Nucleus accumbens (tissue), 56 donors: ENCODE measurements around the gene ZFPM1.

ENCODE experiments used
- DNase-seq, 56 donors: peaks; one replicate each; lab custom pipeline; 2025; lab: John Stamatoyannopoulos, UW

Gene ZFPM1

GRCh38 chr16:88582912-88583575 lies 130.0 kb downstream of the ZFPM1 start:
- no peak for DNase-seq

DNA sequence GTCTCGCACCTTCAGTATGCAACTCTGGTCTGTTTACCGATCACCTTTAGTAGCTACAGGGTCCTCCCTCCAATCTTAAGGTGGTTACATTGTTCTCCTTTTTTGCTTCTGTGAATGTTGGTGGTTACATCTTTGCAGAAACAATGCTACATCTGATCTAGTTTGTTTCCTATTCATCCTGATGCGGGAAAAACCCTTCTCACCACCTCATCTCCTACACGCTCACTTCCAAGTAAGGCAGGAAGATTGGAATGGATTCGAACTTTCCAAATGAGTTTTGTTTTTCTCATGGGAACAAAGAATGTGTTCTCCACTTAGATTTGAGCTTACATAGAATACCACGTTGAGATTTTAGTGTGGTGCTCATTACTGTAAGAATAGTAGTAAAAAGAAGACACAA lies 131.6 kb downstream of the ZFPM1 start:
- no peak for DNase-seq

DNA sequence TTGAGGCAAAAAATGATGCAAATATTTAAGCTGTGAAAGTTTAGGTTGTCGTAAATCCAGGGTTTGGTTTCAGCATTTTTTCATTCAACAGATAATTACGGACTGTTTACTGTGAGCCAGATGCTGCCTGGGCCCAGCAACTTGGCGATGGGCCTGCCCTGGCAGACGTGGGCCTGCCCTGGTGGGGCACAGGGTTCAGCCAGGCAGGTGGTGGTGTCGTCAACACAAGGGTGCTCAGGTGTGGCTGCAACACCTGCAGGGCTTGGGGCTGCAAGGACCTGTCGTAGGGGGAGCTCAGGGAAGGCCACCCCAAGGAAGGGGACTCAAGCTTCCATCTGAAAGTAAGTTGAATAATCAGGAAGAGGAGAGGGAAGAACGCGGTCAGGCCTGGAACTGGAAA lies 132.2 kb downstream of the ZFPM1 start:
- DNase-seq = no peak

GRCh38 chr16:88585927-88586581 lies 133.0 kb downstream of the ZFPM1 start:
- DNase-seq = no peak
